Liver (tissue), 9 donors: ENCODE results near the gene PLIN1. TPM values are rescaled to one million over a fixed set of nuclear protein-coding genes. Genes with fewer than 3 reads are reported as not detected.

Experiments used
- DNase-seq: peaks from one replicate; pipeline ENCODE4 v3.0.0-alpha.2; 2017; ENCODE audit warnings: low spot score
- H3K27ac ChIP-seq, 2 donors: one replicate each; pipeline ENCODE4 v1.7.0; 2013; ENCODE audit warnings: inconsistent platforms in 2 of 2, low read length in 2 of 2, control low read depth in 1 of 2, low read depth in 1 of 2, mild to moderate bottlenecking in 1 of 2
- H3K27me3 ChIP-seq, 4 donors: one replicate each; pipeline versions ENCODE4 v1.6.1 to v1.7.0; 2013; ENCODE audit warnings: low read length in 3 of 4, inconsistent platforms in 1 of 4, mild to moderate bottlenecking in 1 of 4, moderate library complexity in 1 of 4; ENCODE audit not compliant: control insufficient read depth in 4 of 4, insufficient read depth in 4 of 4
- H3K36me3 ChIP-seq, 4 donors: one replicate each; pipeline versions ENCODE4 v1.6.1 to v1.7.0; 2013; ENCODE audit warnings: low read length in 3 of 4, mild to moderate bottlenecking in 3 of 4, low read depth in 1 of 4, moderate library complexity in 1 of 4; ENCODE audit not compliant: control insufficient read depth in 4 of 4, insufficient read depth in 3 of 4
- H3K4me1 ChIP-seq, 4 donors: one replicate each; pipeline versions ENCODE4 v1.6.1 to v1.7.0; 2013; ENCODE audit warnings: low read length in 3 of 4, mild to moderate bottlenecking in 3 of 4, moderate library complexity in 1 of 4; ENCODE audit not compliant: control insufficient read depth in 4 of 4, insufficient read depth in 4 of 4
- H3K4me3 ChIP-seq, 3 donors: one replicate each; pipeline versions ENCODE4 v1.6.1 to v1.7.0; 2013; ENCODE audit warnings: low read length in 3 of 3, control low read depth in 1 of 3, low read depth in 1 of 3, mild to moderate bottlenecking in 1 of 3
- H3K9ac ChIP-seq, 2 donors: one replicate each; pipeline ENCODE4 v1.7.0; 2013; ENCODE audit warnings: low read length in 2 of 2, mild to moderate bottlenecking in 2 of 2, moderate library complexity in 2 of 2, control low read depth in 1 of 2, low read depth in 1 of 2
- H3K9me3 ChIP-seq, 4 donors: one replicate each; pipeline versions ENCODE4 v1.6.1 to v1.7.0; 2013; ENCODE audit warnings: low read length in 3 of 4; ENCODE audit not compliant: control insufficient read depth in 4 of 4
- ATF3 ChIP-seq: IDR thresholded peaks from 2 replicates; pipeline ENCODE4 v1.6.1; 2016; ENCODE audit warnings: antibody characterized with exemption
- CTCF ChIP-seq: fragments of 150-350 bp; IDR thresholded peaks from 2 replicates; pipeline ENCODE4 v1.5.1; 2017; ENCODE audit warnings: improper control_type of control experiment, low read depth, low read length; ENCODE audit not compliant: missing input control
- FOXA2 ChIP-seq: IDR thresholded peaks from 2 replicates; pipeline ENCODE4 v1.6.1; 2016; ENCODE audit warnings: antibody characterized with exemption
- HNF4A ChIP-seq, 2 donors: conservative IDR thresholded peaks; 2 replicates each; pipeline ENCODE4 v1.6.1; 2016; ENCODE audit warnings: antibody characterized with exemption in 2 of 2, mild to moderate bottlenecking in 2 of 2
- HNF4G ChIP-seq: IDR thresholded peaks from 2 replicates; pipeline ENCODE4 v1.6.1; 2016; ENCODE audit warnings: antibody characterized with exemption
- MAX ChIP-seq: IDR thresholded peaks from 2 replicates; pipeline ENCODE4 v1.6.1; 2016; ENCODE audit warnings: antibody characterized with exemption
- NR2F2 ChIP-seq: IDR thresholded peaks from 2 replicates; pipeline ENCODE4 v1.6.1; 2016; ENCODE audit warnings: antibody characterized with exemption
- RAD21 ChIP-seq, 2 donors: IDR thresholded peaks; 2 replicates each; pipeline ENCODE4 v1.6.1; 2016; ENCODE audit warnings: antibody characterized with exemption in 2 of 2, mild to moderate bottlenecking in 2 of 2
- RXRA ChIP-seq, 2 donors: IDR thresholded peaks; 2 replicates each; pipeline ENCODE4 v1.6.1; 2017 to 2018; ENCODE audit warnings: antibody characterized with exemption in 2 of 2, mild to moderate bottlenecking in 1 of 2
- SP1 ChIP-seq: IDR thresholded peaks from 2 replicates; pipeline ENCODE4 v1.6.1; 2018; ENCODE audit warnings: antibody characterized with exemption, mild to moderate bottlenecking
- YY1 ChIP-seq: IDR thresholded peaks from 2 replicates; pipeline ENCODE4 v1.6.1; 2016; ENCODE audit warnings: antibody characterized with exemption, mild to moderate bottlenecking
- ZBTB33 ChIP-seq: IDR thresholded peaks from 2 replicates; pipeline ENCODE4 v1.6.1; 2016; ENCODE audit warnings: antibody characterized with exemption
- WGBS: extraction: QIAGEN DNeasy Blood & Tissue Kit; methylation state at CpG from one replicate; pipeline ENCODE4 v1.1.7; 2013; 5-methylcytosine and 5-hydroxymethylcytosine counted together
- polyA plus RNA-seq, 2 donors: library from polyadenylated mRNA; stranded (reverse) in 1 of 2; unstranded in 1 of 2; fragments of 200-250 nt in 1 of 2; fragments of >200 nt in 1 of 2; fragmentation: Nextera tagmentation in 1 of 2; extraction: Ambion mirVana in 1 of 2; gene quantifications; one replicate each; pipeline versions ENCODE4 v1.2.1 to v1.2.3, GENCODE V29; 2013 to 2015
- total RNA-seq, 2 donors: library from RNA; depleted of rRNA; stranded (reverse); fragments of >200 nt; gene quantifications; one replicate each; pipeline ENCODE4 v1.2.3, GENCODE V29; 2014
- donor health status: healthy.
- donor health status: healthy.
- donor health status: healthy.
- donor health status: healthy.
- donor health status: healthy.

PLIN1 gene
- total and polyA plus RNA-seq, 4 donors = 10.2 to 46.0 (median 13.3) TPM

GRCh38 chr15:89657686-89658200 lies 21.4 kb downstream of the PLIN1 start:
- no peaks in the 10 kb centered on the region for H3K9me3 ChIP-seq
- no peak overlapping the region for H3K4me3 ChIP-seq
- H3K9ac ChIP-seq = no peak overlapping the region
- peaks cover 0 to 10% (median 7%) of the 10 kb centered on the region in 4 donors for H3K4me1 ChIP-seq
- H3K36me3 ChIP-seq = no peaks in the 10 kb centered on the region
- 90% methylated on average over 5 of the region's 5 CpGs for WGBS
- no peak overlapping the region for H3K27ac ChIP-seq
- DNase-seq = no peak
- H3K27me3 ChIP-seq = no peaks in the 10 kb centered on the region
- no peak for TF ChIP-seq SP1
- no peak for TF ChIP-seq ZBTB33
- TF ChIP-seq ATF3 = no peak

- Histone ChIP-seq H3K4me3 (no peak overlapping the region), H3K9me3 (no peaks in the 10 kb centered on the region), H3K27me3 (no peaks in the 10 kb centered on the region), H3K4me1 (peaks cover 0 to 10% (median 7%) of the 10 kb centered on the region in 4 donors), H3K27ac (no peak overlapping the region), H3K36me3 (no peaks in the 10 kb centered on the region), H3K9ac (no peak overlapping the region)
- 85% methylated on average over 7 of the region's 7 CpGs for WGBS
- no peak for DNase-seq
- TF ChIP-seq MAX (no peak), HNF4G (no peak), RXRA (IDR thresholded peaks at IDR 0.05) (no peak), FOXA2 (no peak), NR2F2 (no peak), YY1 (no peak), ATF3 (no peak), CTCF (no peak), ZBTB33 (no peak), RAD21 (IDR thresholded peaks at IDR 0.05) (no peak), HNF4A (conservative IDR thresholded peaks at IDR 0.05) (no peak)
These were observed 22.9 kb downstream of the PLIN1 start for GRCh38 chr15:89656116-89656815.
